ENCODE measurements around the gene RGS9.
A peak's percentile ranks its signal among the peaks of the same experiment; 100 is the strongest.

GRCh38 chr17:65191811-65192740 is 54.9 kb downstream of the RGS9 start:
- TF ChIP-seq SP1 (IDR thresholded peaks at IDR 0.05; ENCODE audit: low read depth) (peak; percentile 42; the same call in 1 of the 2 replicates), MAX (IDR thresholded peaks at IDR 0.05) (no peak), RAD21 (IDR thresholded peaks at IDR 0.05; ENCODE audit: low read depth) (no peak), ZFX (IDR thresholded peaks at IDR 0.05) (no peak), POLR2AphosphoS5 (IDR thresholded peaks at IDR 0.05; ENCODE audit: low read depth, low read length) (no peak), POLR2A (IDR thresholded peaks at IDR 0.05; ENCODE audit: borderline replicate concordance, extremely low read depth, insufficient read depth, insufficient read length) (no peak), CTCF (IDR thresholded peaks at IDR 0.05 in 2 of 3, conservative IDR thresholded peaks at IDR 0.05 in 1 of 3; ENCODE audit: borderline replicate concordance in 1 of 3, insufficient read depth in 1 of 3, low read depth in 2 of 3, low read length in 2 of 3) (no peak), EZH2phosphoT487 (IDR thresholded peaks at IDR 0.05; ENCODE audit: borderline replicate concordance) (no peak), REST (IDR thresholded peaks at IDR 0.05; ENCODE audit: low read depth) (no peak), ZNF274 (IDR thresholded peaks at IDR 0.05; ENCODE audit: low read depth, low read length) (no peak), YY1 (IDR thresholded peaks at IDR 0.05; ENCODE audit: extremely low read depth, insufficient replicate concordance, low read depth, low read length) (no peak), EZH2 (IDR thresholded peaks at IDR 0.05) (no peak), EGR1 (IDR thresholded peaks at IDR 0.05; ENCODE audit: low read depth) (no peak; the same call in 1 of the 2 replicates), SRF (IDR thresholded peaks at IDR 0.05; ENCODE audit: low read depth) (no peak)
